HS-27A (cell line): ENCODE measurements around the gene OR4D5.

ENCODE experiments used
- DNase-seq: peaks from one replicate; pipeline ENCODE4 v3.0.0-alpha.2; 2012; ENCODE audit warnings: low read depth, missing footprints

The OR4D5 gene

DNA sequence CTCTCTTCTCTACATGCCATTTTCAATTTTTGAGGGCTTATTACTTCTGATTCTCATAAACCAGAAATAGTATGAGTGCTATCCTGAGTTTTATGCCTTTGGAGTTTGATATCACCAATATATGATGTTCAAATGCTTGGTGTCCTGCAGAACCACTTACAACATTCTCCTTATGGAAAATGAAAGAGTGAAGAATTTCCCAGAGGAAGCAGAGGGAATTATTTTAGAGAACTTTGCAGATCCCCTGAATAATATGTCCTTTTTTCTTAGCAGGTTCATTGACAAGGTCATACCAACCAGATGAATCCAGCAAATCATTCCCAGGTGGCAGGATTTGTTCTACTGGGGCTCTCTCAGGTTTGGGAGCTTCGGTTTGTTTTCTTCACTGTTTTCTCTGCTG, at the start of gene OR4D5:
OR4D5 (plus strand) TSS at position 301 of the 400 bp plus-strand sequence; CDS start at position 301, 0 bp downstream.
- no peak for DNase-seq

DNA sequence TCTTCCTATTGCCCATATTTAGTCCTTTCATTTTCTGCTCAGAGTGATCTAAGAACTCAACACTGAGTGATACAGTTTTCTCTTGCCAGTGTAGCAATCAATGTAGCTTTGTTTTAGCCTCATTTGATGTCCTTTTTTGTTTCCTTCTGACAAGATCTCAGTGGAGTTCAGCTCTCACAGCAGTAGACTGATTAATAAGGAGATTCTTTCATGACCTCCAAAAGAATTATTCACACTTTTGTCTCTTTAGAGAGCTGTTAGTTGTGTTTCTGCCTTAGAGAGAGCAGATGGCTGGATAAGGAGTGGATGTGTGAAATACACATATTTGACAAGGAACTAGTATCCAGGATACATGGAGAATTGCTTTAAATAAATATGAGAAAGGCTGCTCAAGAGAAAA, 47.4 kb upstream of the OR4D5 start:
- no peak for DNase-seq

DNA sequence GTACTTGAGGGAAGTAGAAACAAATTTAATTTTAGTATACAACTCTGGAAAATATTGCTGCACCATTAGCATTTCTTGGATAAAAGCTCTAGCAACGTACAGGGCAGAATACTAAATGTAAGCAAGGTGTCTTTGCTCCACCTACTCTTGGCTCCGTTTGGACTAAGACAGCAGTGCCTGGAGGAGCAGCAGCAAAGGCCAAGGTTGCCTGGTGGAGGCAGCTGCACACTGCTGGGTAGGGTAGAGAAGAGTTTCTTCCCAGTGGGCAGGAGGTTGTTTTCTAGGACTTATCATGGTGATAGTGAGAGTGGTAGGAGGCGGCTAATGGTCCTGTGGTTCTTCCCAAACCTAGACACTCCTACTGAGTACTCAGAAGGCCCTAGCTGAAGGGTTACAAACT, 39.6 kb upstream of the OR4D5 start:
- DNase-seq = no peak

DNA sequence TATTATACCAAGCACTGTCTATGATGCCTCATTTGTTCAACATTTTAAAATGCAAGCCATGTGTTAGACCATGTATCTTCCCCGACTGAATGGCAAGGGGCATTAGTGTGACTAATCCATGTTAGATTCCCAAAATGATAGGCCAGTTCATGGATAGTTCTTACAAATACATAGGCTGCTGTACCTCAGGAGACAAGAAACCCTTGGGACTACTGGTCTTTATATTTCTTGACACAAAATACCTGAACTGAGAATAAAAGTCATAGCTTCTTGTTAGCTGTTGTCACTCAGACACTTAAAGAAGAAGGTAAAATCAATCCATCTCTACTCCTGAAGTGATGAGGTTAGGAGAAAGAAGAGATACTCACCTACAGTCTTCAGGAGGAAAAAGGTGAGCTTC, 37.5 kb upstream of the OR4D5 start, which contains the start of gene OR8D4:
OR8D4 (plus strand) TSS at position 301 of the 400 bp plus-strand sequence. CDS start 4,265 bp downstream, outside the sequence.
- no peak for DNase-seq

DNA sequence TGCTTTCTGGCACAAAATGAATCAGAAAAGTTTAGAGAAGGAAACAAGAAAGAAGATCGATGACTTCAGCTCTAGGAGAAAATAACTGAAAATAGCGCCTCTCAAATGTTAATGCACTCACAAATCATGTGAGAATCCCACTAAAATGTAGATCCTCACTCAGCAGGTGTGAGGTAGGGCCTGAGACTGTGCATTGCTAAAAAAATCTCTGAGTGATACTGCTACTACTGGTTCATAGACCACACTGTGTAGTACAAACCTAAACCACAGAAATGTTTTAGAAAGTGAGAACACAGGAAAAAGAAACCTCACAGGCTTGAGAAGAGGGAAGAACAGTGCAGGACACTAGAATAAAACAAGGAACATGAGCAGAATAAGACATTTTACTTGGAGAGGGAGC, 35.5 kb upstream of the OR4D5 start:
- no peak for DNase-seq

DNA sequence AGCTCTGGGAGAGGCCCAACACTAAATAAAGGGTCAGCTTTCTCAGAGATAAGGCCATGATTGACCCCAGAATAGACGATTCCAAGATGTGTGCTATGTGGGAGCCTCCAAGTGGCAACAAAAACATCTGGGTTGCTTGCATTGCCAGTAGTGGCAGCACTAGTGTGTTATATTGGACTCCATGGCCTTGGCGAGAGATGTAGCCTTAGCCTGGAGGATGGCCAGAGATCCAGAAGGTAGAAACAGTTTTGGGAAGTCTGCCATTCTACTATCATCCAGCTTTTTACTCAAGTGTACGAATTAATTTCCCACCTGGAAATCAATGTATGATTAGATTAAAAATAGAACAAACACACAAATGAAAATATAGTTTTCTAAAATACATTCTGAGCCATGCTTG, 34.5 kb upstream of the OR4D5 start:
- DNase-seq = no peak

DNA sequence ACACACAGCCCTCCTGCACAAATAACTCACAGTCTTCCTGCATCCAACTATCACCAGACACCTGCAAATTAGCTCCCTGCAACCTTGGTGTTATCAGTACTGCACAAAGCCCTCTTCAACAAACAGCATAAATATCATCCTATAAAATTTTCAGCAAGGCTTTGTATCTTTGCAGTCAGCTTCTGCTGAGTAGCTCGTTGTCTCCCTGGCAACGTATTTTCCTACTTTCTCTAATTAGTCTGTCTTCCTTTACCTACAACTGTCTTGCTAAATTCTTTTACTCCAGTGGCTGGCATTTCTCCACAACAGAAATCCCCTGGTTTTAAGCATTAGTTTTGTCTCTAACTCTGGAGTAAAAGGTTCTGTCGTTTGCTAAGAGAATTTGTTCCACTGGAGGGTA, 33.6 kb upstream of the OR4D5 start:
- no peak for DNase-seq

DNA sequence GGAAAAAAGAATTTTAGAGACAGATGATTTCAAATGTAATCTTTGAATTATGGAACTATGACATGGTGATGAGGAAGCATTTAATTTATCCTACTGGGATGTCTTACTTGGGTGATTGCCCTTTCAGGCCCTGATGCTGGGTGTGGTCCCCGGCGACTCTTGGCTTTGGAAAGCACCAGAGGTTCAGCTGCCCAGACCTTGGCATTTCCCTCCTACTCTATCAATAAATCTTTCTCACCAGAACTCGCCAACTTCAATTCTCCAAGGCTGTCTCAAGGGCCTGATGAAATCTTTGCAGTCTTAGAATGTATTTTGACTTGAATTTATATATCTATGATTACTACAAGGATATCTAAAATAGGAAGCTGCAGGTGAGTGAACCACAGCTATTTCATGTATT, 18.5 kb upstream of the OR4D5 start:
- no peak for DNase-seq

DNA sequence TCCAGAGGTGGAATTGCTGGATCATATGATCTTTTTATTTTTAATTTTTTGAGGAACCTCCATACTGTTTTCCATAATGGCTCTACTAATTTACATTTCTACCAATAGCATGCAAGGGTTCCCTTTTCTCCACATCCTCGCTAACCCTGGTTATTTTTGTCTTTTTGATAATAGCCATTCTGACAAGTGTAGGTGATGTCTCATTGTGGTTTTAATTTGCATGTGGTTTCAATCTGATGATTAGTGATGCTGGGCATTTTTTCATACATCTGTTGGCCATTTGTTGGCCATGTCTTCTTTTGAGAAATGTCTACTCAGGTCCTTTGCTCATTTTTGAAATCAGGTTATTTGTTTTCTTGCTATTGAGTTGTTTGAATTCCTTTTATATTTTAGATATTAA, 15.4 kb upstream of the OR4D5 start:
- DNase-seq = no peak

DNA sequence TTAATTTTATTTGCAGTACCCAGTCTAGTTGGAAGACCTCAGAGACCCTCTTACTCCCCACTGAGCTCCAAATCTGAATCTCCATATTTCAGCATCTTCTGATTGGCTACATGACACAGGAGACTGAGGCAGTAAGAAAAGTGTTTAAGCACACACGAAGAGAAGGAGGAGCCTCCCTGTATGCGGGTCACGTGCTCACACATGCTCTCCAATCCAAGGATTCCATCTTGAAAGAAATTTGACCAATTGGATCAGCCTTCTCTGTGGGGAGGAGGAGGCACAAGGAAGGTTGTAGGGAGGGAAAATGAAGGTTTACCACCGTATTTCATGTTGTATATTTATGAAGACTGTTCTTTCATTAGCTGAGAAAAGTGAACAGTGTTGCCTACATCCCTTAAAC, 3.0 kb downstream of the OR4D5 start:
- DNase-seq = no peak

DNA sequence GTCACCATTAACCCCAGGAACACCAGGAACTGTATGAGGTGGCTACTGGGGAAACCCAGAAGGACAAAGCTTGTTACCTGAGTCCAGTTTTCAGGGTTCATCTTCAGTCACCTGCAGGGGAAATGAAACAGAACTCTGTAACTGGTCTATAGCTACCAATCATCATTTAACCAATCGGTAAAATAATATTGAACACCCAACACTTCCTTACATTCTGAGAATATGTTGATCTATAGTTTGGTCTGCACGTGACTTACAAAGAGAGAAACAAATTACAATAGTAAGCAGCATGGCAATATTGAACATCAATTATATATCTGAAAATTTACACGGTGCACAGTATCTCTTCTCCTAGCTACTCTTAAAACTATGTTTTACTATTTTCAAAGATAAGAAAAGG, 4.3 kb downstream of the OR4D5 start, which contains the start of gene OR6T1:
OR6T1 (minus strand) TSS at position 101 of the 400 bp plus-strand sequence; CDS start at position 101, 0 bp downstream.
- no peak for DNase-seq

DNA sequence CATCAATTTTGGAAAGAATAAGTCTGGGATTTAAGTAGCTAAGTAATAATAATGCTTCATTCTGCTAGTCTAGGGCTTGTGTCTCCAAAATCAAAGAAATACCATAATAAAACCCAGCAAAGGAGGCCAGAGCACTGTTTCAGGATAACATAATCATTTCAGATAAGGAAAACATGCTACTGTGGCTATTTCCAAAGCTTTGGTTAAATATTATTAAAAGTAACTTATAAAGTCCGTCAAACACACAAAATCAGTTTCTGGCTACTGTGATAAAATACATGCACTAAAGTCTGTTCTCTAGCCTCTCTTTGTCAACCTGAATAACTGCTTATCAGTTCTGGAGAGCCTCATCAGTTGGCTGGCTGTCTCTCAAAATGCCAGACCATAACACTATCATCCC, 5.7 kb downstream of the OR4D5 start:
- DNase-seq = no peak

DNA sequence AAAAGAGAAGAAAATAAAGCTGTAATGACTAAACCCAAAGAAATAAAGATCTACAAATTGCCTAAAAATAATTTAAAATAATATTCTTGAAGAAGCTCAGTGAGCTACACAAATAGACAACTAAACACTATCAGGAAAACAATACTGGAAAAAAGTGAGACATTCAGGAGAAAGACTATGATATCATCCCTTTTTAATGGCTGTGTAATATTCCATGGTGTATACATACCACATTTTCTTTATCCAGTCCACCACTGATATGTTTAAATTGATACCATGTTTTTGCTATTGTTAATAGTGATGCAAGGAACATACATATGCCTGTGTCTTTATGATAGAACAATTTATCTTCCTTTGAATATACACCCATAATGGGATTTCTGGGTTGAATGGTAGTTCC, 17.3 kb downstream of the OR4D5 start:
- DNase-seq = no peak

DNA sequence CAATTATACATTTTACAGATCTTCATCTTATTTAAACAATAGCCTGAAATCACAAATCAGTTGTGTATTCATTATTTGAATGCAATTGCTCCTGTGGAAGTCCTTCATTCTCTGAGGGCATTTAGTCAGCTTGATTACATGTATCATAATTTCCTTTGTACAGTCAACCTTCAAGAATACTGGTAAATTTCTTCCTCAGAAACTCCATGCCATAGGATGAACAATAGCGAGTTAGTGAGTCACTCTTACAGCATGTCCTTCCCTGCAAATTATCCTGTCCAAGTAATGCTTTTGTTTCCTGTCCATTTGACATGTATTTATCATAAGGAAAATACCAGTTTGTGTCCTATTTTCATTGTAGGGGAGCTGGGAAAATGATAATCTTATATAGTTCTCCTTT, 34.4 kb downstream of the OR4D5 start:
- no peak for DNase-seq

DNA sequence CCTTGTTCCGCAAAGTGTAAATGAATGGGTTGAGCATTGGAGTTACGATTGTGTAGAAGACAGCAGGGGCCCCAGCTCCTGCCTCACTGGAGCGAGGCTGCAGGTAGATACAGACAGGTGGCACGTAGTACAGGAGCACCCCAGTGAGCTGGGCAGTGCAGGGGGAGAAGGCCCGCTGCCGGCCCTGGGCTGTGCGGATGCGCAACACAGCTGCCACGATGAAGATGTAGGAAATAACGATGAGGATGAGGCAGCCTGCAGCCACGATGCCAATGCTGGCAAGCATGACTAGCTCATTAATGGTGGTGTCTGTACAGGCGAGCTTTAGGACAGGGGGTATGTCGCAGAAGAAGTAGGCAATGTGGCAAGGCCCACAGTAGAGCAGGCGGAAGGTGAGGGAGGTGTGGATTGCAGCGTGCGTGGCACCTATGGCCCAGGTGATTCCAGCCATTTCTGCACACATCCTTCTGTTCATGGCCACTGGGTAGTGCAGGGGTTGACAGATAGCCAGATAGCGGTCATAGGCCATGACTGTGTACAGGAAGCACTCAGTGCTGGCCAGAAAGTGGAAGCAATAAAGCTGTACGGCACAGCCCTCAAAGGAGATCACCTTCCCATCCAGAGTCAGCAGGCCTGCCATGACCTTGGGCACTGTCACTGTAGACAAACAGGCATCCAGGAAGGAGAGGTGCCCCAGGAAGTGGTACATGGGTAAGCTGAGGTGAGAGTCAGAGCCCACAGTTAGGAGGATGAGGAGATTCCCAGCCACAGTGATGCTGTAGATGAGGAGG, 37.5 kb downstream of the OR4D5 start:
- DNase-seq = no peak

DNA sequence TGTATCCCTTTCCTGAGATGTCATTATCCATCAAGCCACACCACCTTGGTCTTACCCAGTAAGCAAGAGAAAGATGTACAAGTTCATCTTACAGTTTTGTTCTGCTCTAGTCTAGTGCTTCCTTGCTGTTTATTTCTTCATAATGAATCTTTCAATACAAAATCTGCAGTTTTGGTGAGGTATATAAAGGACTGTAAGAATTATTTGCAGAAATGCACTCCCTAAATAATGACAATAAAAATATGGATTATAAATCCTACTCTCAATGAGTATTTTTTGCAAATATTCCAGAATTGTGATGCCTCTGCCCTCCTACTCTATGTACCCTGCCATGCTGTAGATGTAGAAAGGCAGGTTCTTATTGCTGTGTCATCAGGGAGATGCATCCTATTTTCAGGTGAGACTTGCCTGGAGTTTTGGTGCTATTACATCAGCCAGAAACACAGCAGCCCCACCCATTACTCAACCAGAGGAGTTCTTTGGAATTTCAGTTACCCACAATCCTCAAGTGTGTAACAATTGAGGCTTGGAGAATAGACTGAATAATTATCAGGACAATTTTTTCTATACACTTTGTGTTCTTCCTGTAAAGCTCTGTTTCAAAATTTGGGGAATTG, 38.4 kb downstream of the OR4D5 start, which contains the start of gene OR10S1:
OR10S1 (minus strand) TSS at position 51 of the 617 bp plus-strand sequence. CDS start 117 bp downstream, outside the sequence.
- DNase-seq = no peak

DNA sequence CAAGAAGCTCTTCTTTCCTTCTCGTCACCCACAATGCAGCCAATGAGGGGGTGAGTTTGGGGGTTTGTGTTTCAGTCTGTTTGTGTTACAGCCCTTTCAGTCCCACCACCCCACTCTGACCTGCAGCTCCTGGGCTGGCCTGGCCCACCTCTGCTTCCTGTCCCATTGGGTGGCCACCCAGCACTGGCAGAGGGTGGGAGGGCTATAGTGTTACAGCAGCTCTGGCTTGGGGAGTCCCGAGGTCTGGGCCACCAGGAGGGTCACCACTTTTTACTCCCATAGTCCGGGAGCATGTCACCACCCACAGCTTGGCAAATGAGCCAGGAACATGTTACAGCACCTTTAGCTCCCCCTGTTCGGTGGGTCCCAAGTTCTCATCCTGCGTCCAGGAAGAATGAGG, 39.9 kb downstream of the OR4D5 start:
- no peak for DNase-seq
